K562 (cell line): ENCODE measurements around the gene SOX12. TPM values are rescaled to one million over a fixed set of nuclear protein-coding genes. Genes with fewer than 3 reads are reported as not detected.

Experiments
- ADNP ChIP-seq: fragments of 200-800 bp; sonication (Bioruptor generic); IDR thresholded peaks from 2 replicates; pipeline ENCODE4 v1.6.1; 2016; ENCODE audit warnings: missing genetic modification characterization, missing compliant biosample characterization
- BDP1 ChIP-seq: IDR thresholded peaks from 3 replicates; pipeline ENCODE4 v1.6.1; 2011; ENCODE audit not compliant: insufficient read length, insufficient read depth
- DIDO1 ChIP-seq: fragments of 450-650 bp; IDR thresholded peaks from 2 replicates; pipeline ENCODE4 v1.6.1; 2016; ENCODE audit warnings: low read depth, missing biosample characterization, missing genetic modification characterization
- KDM5B ChIP-seq: fragments of 200-600 bp; sonication (generic); IDR thresholded peaks from 2 replicates; pipeline ENCODE4 v1.6.1; 2012; ENCODE audit warnings: low read depth, mild to moderate bottlenecking, moderate library complexity, low read length, control low read depth, inconsistent platforms; ENCODE audit not compliant: insufficient replicate concordance
- NCOA4 ChIP-seq: fragments of 450-650 bp; IDR thresholded peaks from 2 replicates; pipeline ENCODE4 v1.6.1; 2018; ENCODE audit warnings: mild to moderate bottlenecking; ENCODE audit not compliant: partially characterized antibody
- NCOR1 ChIP-seq: fragments of 450-650 bp; IDR thresholded peaks from 2 replicates; pipeline ENCODE4 v1.6.1; 2016; ENCODE audit warnings: mild to moderate bottlenecking, moderate library complexity
- POLR2AphosphoS5 ChIP-seq: IDR thresholded peaks from 2 replicates; pipeline ENCODE4 v1.6.1; 2011; ENCODE audit warnings: mild to moderate bottlenecking, low read depth, low read length, moderate library complexity; ENCODE audit not compliant: control insufficient read depth, insufficient read depth
- POLR3G ChIP-seq: IDR thresholded peaks from 2 replicates; pipeline ENCODE4 v1.6.1; 2011; ENCODE audit not compliant: insufficient read length, insufficient replicate concordance; ENCODE audit errors: extremely low read depth
- TRIM28 ChIP-seq: fragments of 450-650 bp; IDR thresholded peaks from 2 replicates; pipeline ENCODE4 v1.6.1; 2017
- XRCC4 ChIP-seq: IDR thresholded peaks from one replicate; pipeline ENCODE4 v1.6.1; 2011; ENCODE audit not compliant: insufficient read depth, insufficient read length; ENCODE audit errors: extremely low read depth
- ZNF174 ChIP-seq: fragments of 250-450 bp; sonication (Bioruptor Pico); IDR thresholded peaks from 2 replicates; pipeline ENCODE4 v1.4.0; 2020; ENCODE audit warnings: mild to moderate bottlenecking
- ZNF324 ChIP-seq: fragments of 250-450 bp; sonication (Bioruptor Pico); IDR thresholded peaks from 2 replicates; pipeline ENCODE4 v1.4.0; 2020; ENCODE audit warnings: mild to moderate bottlenecking
- polyA plus RNA-seq, 8 experiments: library from polyadenylated mRNA; depleted of rRNA in 4 of 8; stranded (reverse) in 5 of 8; unstranded in 3 of 8; fragments of >200 nt; fragmentation: Nextera tagmentation in 2 of 8; fragmentation: Illumina TruSeq in 1 of 8; extraction: Ambion mirVana in 2 of 8; extraction: Trizol in 1 of 8; gene quantifications; 2 replicates each; pipeline versions ENCODE4 v1.2.1 to v1.2.3, GENCODE V29; 2011 to 2014; ENCODE audit warnings: inconsistent platforms in 1 of 8, missing spikeins in 1 of 8
- total RNA-seq, 7 experiments: library from RNA; depleted of rRNA in 6 of 7; stranded (reverse); fragments of >200 nt in 6 of 7; fragmentation: Illumina TruSeq in 2 of 7; extraction: Trizol in 2 of 7; gene quantifications; 2 replicates each; pipeline versions ENCODE4 v1.2.1 to v1.2.3, GENCODE V29; 2011 to 2021; ENCODE audit warnings: low replicate concordance in 1 of 7
- TF ChIP-seq, protein P1 (sequence below): fragments of 450-650 bp; IDR thresholded peaks from 2 replicates; pipeline ENCODE4 v1.6.1; 2016; ENCODE audit warnings: mild to moderate bottlenecking, moderate library complexity
- TF ChIP-seq, protein P2 (sequence below): fragments of 250-450 bp; sonication (Bioruptor Pico); IDR thresholded peaks from 2 replicates; pipeline ENCODE4 v1.4.0; 2020; ENCODE audit warnings: mild to moderate bottlenecking, moderate library complexity, borderline replicate concordance

The SOX12 gene
- total and polyA plus RNA-seq, 9 of the 15 experiments (the other 6 are each of a cell fraction or from before 2014, with no cell fraction given) = 0.42 to 26.3 (median 2.6) TPM

DNA sequence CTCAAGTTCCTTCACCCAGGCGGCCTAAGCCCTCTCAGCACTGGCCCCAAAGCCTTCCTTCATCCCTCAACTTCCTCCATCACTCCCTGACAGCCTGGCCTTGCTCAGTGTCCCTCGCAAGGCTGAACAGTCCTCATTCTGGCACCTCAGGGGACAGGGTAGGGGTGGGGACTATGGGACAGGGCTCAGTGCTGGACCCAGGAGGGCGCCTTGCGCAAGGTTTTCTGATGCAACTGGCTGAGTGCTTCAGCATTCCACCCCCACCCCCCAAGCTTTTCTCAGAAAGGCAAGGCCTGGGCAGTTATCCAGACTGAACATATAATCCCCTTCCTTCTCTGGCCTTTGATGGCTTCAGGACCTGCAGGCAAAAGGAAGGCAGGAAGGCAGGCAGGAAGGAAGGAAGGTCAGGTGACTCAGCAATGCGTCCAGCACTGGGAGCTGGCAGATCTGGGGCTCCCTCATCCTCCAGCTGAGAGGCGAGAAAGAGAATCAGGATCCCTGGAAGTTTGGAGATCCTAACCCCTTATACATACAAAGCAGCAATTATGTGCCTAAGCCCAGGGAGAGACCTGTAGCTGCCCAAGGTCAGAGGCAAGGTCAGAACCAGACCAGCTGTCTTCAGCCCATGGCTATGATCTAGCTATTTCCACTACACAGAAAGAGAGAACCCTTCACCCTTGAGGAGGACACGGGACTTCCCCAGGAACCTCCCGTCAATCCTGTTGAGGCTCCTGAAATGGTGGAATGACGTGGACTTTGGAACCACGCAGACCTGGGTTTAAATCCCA is 46.6 kb downstream of the SOX12 start (continued):
- peak; percentile 74 for TF ChIP-seq POLR2AphosphoS5
- TF ChIP-seq, protein P1, sequence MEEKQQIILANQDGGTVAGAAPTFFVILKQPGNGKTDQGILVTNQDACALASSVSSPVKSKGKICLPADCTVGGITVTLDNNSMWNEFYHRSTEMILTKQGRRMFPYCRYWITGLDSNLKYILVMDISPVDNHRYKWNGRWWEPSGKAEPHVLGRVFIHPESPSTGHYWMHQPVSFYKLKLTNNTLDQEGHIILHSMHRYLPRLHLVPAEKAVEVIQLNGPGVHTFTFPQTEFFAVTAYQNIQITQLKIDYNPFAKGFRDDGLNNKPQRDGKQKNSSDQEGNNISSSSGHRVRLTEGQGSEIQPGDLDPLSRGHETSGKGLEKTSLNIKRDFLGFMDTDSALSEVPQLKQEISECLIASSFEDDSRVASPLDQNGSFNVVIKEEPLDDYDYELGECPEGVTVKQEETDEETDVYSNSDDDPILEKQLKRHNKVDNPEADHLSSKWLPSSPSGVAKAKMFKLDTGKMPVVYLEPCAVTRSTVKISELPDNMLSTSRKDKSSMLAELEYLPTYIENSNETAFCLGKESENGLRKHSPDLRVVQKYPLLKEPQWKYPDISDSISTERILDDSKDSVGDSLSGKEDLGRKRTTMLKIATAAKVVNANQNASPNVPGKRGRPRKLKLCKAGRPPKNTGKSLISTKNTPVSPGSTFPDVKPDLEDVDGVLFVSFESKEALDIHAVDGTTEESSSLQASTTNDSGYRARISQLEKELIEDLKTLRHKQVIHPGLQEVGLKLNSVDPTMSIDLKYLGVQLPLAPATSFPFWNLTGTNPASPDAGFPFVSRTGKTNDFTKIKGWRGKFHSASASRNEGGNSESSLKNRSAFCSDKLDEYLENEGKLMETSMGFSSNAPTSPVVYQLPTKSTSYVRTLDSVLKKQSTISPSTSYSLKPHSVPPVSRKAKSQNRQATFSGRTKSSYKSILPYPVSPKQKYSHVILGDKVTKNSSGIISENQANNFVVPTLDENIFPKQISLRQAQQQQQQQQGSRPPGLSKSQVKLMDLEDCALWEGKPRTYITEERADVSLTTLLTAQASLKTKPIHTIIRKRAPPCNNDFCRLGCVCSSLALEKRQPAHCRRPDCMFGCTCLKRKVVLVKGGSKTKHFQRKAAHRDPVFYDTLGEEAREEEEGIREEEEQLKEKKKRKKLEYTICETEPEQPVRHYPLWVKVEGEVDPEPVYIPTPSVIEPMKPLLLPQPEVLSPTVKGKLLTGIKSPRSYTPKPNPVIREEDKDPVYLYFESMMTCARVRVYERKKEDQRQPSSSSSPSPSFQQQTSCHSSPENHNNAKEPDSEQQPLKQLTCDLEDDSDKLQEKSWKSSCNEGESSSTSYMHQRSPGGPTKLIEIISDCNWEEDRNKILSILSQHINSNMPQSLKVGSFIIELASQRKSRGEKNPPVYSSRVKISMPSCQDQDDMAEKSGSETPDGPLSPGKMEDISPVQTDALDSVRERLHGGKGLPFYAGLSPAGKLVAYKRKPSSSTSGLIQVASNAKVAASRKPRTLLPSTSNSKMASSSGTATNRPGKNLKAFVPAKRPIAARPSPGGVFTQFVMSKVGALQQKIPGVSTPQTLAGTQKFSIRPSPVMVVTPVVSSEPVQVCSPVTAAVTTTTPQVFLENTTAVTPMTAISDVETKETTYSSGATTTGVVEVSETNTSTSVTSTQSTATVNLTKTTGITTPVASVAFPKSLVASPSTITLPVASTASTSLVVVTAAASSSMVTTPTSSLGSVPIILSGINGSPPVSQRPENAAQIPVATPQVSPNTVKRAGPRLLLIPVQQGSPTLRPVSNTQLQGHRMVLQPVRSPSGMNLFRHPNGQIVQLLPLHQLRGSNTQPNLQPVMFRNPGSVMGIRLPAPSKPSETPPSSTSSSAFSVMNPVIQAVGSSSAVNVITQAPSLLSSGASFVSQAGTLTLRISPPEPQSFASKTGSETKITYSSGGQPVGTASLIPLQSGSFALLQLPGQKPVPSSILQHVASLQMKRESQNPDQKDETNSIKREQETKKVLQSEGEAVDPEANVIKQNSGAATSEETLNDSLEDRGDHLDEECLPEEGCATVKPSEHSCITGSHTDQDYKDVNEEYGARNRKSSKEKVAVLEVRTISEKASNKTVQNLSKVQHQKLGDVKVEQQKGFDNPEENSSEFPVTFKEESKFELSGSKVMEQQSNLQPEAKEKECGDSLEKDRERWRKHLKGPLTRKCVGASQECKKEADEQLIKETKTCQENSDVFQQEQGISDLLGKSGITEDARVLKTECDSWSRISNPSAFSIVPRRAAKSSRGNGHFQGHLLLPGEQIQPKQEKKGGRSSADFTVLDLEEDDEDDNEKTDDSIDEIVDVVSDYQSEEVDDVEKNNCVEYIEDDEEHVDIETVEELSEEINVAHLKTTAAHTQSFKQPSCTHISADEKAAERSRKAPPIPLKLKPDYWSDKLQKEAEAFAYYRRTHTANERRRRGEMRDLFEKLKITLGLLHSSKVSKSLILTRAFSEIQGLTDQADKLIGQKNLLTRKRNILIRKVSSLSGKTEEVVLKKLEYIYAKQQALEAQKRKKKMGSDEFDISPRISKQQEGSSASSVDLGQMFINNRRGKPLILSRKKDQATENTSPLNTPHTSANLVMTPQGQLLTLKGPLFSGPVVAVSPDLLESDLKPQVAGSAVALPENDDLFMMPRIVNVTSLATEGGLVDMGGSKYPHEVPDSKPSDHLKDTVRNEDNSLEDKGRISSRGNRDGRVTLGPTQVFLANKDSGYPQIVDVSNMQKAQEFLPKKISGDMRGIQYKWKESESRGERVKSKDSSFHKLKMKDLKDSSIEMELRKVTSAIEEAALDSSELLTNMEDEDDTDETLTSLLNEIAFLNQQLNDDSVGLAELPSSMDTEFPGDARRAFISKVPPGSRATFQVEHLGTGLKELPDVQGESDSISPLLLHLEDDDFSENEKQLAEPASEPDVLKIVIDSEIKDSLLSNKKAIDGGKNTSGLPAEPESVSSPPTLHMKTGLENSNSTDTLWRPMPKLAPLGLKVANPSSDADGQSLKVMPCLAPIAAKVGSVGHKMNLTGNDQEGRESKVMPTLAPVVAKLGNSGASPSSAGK = peak; percentile 52
- peak; percentile 16; the same call in 1 of the 2 replicates for TF ChIP-seq ZNF324 (CRISPR knock-in tag)
- no peak for TF ChIP-seq POLR3G
- TF ChIP-seq BDP1 = no peak
- no peak for TF ChIP-seq XRCC4
- no peak for TF ChIP-seq ADNP (tag)
- no peak for TF ChIP-seq TRIM28
- TF ChIP-seq, protein P2, sequence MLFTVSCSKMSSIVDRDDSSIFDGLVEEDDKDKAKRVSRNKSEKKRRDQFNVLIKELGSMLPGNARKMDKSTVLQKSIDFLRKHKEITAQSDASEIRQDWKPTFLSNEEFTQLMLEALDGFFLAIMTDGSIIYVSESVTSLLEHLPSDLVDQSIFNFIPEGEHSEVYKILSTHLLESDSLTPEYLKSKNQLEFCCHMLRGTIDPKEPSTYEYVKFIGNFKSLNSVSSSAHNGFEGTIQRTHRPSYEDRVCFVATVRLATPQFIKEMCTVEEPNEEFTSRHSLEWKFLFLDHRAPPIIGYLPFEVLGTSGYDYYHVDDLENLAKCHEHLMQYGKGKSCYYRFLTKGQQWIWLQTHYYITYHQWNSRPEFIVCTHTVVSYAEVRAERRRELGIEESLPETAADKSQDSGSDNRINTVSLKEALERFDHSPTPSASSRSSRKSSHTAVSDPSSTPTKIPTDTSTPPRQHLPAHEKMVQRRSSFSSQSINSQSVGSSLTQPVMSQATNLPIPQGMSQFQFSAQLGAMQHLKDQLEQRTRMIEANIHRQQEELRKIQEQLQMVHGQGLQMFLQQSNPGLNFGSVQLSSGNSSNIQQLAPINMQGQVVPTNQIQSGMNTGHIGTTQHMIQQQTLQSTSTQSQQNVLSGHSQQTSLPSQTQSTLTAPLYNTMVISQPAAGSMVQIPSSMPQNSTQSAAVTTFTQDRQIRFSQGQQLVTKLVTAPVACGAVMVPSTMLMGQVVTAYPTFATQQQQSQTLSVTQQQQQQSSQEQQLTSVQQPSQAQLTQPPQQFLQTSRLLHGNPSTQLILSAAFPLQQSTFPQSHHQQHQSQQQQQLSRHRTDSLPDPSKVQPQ (CRISPR knock-in tag) = no peak
- no peak for TF ChIP-seq ZNF174
- no peak for TF ChIP-seq NCOA4
- 0 out of 2 replicates have a peak, but pooled peaks have one; percentile 10 for TF ChIP-seq DIDO1 (tag)
- TF ChIP-seq NCOR1 = peak; percentile 84
- TF ChIP-seq KDM5B = peak; percentile 31
